ENCODE results near the gene ZGRF1.

GRCh38 chr4:112645541-112646329, 9.0 kb upstream of the ZGRF1 start:
- no peak for TF ChIP-seq CTCF (IDR thresholded peaks at IDR 0.05)
- no peak for TF ChIP-seq POLR2A (IDR thresholded peaks at IDR 0.05)
